Stimulated activated CD8-positive, alpha-beta memory T cell treated with anti-CD3 and anti-CD28 coated beads, Interleukin-4, amount 100 ng/mL, for 48 hours (primary cell): Measurements from ENCODE around the gene ARIH1.
A peak's percentile ranks its signal among the peaks of the same experiment; 100 is the strongest.

Source experiments
- DNase-seq: peaks from one replicate; pipeline ENCODE4 v3.0.0-alpha.2; 2020

Gene ARIH1

DNA sequence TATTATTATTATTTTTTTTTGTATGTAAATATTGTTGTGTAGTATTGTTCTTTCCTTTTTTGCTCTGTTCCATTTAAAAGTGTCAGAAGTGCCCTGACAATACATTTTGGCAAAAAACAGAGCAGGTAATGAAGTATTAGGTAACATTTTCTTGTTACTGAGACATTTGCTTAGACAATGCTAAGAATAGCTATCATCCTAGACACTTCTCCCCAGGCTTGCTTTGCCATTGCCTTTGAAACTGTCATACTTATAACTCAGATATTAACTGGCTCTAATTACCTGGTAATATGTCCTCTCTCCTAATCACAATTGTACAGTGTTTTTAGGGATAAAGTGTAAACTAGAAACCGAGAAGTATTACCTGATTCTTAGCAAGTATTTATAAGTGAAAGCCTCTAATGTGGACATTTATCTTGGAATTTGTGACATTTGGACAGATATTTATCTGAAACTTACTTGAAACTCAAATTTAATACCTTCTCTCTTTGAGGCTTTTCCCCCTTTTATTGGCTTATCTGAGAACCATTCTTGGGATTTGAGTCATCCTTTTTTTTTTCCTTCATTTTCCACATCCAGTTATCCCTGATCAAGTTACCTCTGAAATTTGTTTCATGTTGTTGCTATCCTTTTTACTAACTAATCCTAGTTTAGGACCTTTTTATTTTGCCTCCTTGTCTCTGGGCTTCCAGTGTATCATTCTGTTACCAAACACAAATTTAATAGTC is 13.1 kb downstream of the ARIH1 start:
- DNase-seq = no peak

DNA sequence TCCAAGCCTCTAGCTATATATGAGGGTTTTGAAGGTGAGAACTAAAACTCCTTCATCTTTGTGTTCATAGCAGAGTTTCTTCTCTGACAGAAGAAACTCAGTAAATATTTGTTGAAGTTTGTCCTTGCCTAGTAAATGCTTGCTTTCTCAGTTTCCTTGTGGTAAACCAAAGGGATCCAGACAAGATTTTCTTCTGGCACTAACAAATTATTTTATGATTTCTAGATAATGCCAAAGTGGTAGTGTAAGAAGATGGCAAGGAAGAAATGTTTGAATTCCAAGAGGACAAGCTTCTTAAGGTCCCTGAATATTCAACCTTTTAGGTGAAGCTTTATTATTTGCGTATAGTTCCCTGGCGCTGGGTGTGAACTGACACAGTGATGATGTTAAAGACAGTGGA is 14.4 kb downstream of the ARIH1 start:
- no peak for DNase-seq

DNA sequence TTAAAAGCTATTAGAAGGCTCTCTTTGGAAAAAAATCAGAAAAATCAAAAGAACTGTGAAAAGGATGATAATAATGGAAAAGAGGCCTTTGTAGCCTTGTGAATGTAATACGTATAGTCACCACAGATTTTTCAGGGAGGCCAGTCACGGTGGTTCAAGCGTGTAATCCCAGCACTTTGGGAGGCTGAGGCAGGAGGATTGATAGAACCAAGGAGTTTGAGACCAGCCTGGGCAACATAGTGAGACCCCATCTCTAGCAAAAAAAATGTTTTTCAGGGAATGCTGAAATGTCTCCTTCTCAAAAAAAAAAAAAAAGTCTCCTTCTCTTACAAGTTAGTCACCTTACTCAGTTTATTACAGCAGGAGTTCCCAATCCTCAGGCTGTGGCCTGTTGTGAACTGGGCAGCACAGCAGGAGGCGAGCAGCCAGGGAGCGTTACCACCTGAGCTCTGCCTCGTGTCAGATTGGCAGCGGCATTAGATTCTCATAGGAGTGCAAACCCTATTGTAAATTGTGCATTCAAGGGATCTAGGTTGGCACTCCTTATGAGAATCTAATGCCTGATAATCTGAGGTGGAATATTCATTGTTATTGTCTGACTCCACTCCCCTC is 15.9 kb downstream of the ARIH1 start:
- no peak for DNase-seq

DNA sequence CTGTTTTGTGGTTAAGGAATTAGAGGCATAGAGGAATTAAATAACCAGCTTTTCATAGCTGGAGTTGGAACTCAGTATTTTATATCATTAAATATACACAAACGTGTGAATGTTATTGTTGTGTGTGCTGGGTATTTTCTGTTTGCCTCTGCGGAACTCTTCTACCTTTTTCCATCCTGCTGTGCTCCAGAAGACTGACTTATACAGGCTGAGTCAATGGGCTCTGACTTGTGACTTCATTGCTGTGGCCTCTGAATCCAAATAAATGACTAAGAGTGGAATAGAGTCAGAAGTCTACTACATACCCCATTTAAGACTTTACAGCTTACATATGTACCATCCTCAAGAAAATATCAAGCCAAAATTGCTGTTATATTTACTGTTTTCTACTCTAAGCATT is 17.6 kb downstream of the ARIH1 start:
- no peak for DNase-seq

DNA sequence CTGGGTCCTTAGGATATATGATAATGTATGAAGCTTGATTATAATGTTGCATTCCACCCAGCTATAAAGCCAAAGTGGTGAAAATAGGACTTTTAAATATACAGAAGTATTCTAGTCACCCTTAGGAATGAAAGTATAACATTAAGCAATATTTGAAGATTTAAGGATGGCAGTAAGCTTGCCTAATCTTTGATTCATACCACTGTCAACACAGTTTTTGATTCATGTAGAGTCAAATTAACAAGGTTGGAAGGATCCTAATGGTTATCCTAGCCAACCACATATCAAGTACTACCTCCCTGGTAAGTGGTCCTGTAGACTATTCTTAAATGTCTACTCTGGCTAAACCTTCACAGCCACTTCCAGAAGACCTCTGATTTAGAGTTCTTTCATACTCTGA is 18.6 kb downstream of the ARIH1 start:
- no peak for DNase-seq

DNA sequence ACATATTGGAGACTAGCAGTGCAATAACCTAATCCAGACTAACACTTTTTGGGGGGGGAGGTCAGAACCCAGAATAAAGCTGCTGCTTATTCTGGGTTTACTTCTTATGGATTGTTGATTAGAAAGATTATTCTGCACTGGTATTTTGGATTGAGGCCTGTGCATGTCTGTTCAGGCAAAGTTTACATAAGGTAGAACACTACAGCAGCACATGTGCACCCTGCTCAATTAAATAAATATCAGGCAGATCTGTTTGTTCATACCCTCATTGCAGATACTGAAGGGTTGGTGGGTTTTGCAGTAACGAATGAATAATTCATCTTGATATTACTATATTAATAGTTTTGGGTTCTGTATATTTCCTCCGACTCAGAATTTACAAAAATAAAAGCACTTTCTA is 19.1 kb downstream of the ARIH1 start:
- DNase-seq = no peak

DNA sequence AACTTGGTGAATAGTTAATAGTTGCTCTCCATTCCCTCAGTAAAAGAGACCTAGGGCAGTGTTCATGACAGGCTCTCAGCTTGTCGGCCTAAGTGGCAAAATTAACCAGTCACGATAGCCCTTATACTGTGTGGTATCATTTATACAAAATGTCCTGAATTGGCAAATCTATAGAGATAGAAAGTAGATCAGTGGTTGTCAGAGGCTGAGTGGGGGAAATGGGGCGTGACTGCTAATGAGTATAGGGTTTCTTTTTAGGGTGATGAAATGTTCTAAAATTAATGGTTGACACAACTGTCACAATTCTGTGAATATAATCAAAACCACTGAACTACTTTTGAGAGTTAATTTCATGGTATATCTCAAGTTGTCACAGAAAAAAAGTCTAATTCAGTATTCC is 20.9 kb downstream of the ARIH1 start:
- DNase-seq = no peak

DNA sequence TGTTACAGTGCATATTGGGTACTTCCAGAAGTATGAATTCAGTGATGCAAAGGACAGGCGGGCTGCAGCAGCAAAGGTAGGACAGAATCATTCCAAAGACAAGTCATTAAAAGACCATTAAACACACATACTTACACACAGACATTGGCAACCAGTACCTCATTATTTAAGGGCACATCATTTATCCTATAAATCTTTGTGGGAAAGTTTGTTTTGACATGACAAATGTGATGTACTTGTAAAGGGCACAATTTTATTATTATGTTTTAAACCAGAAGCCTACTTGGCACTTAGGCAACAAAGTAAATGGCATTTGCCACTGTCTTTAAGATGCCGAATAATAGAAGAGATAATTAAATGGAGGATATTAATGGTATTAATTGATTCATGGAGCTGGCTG is 22.7 kb downstream of the ARIH1 start:
- no peak for DNase-seq

DNA sequence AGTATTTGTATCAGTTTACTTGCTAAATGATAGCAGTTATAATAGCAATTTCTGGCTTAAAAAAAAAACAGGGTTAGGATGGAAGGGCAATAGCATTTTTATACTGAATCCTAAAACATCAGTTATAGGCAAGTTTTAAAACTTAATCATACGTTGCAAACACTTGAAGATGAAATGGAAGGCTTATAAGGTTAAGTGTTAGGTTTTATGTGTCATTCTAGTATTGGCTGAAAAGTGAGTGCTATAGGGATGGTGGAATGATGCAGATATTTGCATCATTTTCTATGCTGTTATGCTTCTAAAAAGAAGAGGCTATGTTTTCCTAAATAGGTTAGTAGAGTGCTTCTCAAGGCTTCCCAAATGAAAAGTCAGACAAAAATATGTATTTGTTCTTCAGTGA is 23.3 kb downstream of the ARIH1 start:
- DNase-seq = no peak

DNA sequence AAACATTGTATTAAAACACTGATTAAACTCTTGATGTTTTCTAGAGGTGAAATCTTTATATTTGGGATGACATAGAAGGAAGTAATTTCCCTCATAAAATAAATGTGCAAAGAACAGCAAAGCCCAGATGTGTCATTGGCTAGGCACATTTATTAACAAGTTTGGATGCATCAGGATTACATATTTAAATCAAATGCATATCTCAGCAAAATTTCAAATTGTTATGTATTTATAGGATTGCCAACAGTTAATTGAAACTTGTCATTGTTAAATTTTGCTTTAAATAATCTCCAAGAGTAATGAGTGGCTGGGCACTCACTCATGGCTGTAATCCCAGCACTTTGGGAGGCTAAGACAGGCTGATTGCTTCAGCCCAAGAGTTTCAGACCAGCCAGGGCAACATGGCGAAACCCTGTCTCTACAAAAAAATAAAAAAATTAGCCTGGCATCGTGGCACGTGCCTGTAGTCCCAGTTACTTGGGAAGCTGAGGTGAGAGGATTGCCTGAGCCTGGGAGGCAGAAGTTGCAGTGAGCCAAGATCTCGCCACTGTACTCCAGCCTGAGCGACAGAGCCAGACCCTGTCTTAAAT is 28.2 kb downstream of the ARIH1 start:
- no peak for DNase-seq

DNA sequence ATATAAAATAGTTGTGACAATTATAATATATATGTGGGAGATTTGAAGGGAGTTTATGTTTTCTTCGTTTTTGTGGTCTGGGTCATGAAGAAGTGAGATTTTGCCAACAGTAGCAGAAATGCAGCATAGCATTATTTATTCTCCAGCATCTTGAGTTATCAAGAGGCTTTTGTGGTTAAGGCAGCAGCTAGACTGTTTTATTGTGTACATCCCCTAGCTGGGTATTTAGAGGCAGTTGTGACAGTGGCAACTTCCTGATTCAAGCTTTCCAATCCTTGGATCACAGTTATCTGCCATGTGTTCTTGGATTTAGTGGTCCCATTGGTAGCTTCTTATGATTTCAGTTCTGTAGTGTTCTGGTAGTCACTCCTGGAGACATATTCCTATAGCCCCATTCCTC is 29.0 kb downstream of the ARIH1 start:
- no peak for DNase-seq

DNA sequence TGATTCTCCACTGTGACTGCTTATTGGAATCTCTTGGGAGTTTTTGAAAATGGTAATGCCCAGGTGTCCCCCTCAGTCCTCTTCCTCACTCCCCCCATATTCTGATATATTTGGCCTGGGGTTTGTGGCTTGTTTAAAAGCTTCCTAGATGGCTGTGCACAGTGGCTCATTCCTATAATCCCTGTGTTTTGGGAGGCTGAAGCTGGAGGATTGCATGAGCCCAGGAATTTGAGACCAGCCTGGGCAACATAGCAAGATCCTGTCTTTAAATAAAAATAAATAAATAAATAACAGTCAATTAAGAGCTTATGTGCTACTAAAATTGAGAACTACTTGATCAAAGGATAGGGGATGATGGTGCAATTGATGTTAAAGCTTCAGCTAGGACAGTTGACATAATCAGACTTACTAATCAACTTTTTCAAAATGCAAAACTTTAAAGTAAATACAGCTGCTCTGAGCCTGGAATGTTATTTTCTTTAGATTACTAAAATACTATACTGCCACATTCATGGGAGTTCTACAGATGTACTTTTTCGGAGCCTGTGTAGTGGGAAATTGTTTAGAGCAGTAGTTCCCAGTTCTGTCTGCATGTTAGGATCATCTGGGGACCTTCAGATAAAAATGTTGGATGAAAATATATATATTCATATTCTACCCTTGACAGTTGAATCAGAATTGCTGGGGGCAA is 33.4 kb downstream of the ARIH1 start:
- DNase-seq = no peak

DNA sequence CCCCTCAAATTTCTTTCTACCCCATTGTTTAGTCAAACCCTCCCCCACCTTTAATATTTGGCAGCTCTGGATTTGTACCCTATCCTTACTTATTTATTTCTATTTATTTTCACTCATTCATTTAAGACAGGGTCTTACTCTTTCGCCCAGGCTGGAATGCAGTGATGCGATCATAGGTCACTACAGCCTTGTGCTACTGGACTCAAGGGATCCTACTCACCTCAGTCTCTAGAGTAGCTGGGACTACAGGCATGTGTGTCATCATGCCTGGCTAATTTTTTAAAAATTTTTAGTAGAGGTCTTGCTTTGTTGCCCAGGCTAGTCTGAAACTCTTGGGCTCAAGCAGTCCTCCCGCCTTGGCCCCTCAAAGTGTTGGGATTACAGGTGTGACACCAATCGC is 35.4 kb downstream of the ARIH1 start:
- no peak for DNase-seq

DNA sequence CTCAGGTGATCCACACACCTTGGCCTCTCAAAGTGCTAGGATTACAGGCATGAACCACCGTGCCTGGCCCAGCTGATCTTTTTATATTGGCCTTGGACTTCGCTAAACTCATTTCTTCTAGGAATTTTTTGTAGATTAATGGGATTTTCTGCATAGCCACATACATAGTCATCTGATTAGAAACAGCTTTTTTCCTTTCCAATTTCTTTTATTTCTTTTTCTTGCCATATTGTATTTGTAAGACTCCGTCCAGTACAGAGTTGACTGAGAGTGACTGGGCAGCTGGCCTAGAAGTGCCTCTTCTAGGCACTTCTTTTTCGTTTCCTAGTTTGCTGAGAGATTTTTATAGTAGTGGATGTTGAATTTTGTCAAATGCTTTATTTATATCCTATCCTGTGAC is 37.4 kb downstream of the ARIH1 start:
- no peak for DNase-seq

DNA sequence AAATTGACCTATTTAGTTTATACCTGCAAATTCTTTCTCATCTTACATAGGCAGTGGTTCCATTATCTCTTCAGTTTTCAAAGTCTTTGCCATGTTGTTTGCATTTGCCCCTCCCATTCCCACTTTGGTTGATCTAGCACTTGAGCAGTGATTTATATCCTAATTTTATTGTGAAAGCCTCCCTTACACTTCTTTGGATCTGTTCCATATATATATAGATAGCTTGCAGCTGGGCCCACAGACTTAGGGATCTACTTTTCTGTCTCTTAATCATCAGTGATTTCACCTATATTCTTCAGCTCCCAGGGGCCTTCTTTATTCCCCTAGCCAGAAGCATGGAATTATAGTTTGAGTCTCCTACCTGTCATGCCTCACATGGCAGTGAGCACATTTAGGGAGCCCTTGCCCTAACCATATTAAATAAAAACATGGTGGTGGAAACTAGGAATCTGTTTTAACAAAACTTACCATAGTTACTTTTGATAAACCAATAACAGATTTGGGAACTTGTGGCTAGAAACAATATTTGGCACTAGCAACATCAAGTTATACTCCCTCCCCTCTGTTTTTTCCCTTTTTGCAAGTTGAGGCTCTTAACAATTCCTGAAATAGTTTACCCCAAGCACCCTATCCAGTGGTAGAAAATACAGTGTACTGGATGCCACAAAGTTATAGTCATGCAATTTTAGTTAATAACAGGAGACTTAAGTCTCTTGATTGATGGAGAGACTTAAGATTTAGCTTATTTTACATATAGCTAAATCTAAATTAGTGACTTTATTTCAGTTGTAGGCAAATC is 41.7 kb downstream of the ARIH1 start:
- no peak for DNase-seq

DNA sequence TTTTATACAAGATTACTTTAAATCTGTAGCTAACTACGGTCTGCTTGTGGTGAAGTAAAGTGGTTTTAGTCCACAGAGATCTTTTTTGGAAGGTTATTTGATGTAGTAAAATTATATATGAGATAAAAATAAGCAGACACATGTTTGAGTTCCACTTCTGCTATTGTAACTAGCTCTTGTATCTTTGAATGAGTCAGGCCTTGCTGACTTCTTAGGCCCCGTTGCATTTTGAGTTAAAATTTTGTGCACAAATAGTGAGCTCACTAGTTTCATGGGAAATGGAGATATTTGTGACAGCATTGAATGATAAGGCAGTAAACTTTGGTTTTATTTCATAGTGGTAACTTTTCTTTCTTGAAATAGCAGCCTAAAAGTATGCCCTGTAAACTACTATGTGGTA is 42.6 kb downstream of the ARIH1 start:
- no peak for DNase-seq

DNA sequence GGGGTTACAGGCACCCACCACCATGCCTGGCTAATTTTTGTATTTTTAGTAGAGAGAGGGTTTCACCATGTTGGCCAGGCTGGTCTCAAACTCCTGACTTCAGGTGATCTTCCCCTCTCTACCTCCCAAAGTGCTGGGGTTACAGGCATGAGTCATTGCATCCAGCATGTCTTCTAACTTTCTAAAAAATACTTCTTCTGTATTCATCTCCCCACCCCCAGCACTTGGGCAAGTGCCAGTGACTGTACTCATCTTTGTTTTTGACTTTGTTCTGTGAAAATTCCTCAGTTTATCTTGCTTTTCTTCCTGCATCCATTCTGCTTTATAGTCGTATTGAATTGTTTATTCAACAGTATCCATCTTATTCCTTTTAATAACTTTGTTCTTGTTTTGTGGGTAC is 47.6 kb downstream of the ARIH1 start:
- no peak for DNase-seq

DNA sequence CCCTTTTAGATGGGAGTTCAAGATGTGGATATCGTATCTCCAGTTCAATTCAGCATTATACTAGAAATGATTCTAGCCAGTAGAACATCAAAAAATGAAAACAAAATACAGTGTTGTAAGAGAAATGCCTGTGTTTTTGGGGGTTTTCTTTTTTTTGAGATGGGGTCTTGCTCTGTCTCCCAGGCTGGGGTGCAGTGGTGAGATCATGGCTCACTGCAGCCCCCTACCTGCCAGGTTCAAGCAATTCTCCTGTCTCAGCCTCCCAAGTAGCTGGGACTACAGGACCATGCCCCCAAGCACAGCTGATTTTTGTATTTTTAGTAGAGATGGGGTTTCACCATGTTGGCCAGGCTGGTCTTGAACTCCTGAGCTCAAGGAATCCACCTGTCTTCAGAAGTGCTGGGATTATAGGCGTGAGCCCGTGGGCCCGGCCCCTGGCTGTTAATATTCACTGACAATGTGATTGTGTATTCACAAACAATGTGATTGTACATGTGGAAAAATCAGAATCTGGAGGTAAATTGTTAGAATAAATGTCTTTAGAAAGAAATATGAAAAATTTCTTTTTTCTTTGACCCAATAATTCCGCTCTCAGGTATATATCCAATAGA is 59.0 kb downstream of the ARIH1 start:
- no peak for DNase-seq

DNA sequence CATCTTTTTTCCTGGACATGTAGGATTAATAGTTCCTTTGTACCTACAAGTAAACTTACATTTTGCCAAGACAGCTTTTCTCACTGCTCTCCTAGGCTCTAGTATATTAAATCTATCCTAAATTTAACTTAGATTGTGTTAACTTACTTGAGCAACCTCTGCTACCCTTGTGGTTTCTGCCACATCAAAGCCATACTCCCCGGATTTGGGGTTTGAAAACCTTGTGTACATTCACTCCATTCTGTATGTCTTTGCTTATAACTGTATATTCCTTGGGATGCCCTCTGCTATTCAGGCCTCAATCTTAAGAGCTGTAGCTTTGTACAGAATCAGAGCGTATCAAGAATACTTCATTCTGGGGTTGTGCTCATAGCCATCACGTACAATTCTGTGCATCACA is 60.4 kb downstream of the ARIH1 start:
- peak; percentile 42 for DNase-seq

DNA sequence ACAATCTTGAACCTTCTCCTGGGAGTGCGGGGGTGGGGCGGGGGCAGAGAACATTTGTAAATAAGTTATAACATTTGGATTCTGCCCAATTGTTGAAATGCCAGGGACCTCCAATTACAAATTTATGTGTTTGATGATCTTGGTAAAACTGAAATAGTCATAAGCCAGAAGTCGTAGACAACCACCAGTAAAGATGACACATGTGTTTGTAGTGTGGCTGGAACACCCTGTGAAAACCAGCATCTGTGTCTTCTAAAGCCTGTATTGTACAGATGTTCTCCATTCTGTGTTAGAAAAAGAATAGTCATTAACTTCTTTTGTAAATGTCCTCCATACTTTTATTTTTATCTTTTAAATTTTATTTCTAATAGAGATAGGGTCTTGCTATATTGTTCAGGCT is 61.8 kb downstream of the ARIH1 start:
- DNase-seq = no peak

DNA sequence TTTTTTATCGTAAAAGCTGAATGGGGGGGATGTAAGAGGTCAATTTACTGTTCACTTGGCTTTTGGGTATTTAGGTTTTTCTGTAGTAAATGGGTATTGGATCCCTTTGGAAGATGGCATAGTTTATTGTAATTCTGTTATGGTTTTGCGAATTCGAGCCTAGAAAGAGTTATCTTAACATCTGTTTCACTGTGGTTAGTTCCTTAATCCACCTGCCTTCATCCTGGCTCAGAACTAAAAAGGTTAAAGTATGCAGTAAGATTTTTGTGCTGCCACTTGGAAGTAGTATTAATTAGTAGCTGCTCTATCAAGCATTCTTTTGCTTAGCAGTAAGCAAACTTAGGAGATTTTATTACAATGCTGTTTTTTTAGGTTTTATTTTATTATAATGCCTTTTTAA is 62.4 kb downstream of the ARIH1 start:
- no peak for DNase-seq

DNA sequence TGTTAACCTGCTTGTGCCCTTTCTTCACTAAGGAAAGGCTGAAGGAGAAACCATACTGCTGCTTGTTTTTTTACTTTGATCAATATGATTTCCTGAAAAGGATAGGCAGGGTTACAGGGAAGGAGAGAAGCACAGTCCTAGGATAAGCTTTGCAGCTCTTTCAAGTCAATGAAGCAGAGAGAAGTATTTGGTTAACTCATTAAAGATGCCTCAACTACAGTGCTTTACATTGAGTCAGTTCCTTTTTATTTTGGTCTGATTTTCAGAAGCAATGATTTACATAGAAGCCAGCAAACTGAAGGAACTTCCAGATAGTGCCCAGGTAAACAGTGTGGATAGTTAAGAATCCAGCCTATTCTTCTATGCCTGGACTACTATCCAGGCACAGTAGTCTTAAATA is 64.8 kb downstream of the ARIH1 start:
- DNase-seq = no peak
